HEK293T (cell line): ENCODE data around the gene ZBTB44.
A peak's percentile ranks its signal among the peaks of the same experiment; 100 is the strongest.

Source experiments
- CTCF ChIA-PET: fragments of 350-600 bp; formaldehyde crosslinking; extraction: SDS; loops from one replicate; lab custom pipeline; 2021; ENCODE audit warnings: antibody characterized with exemption, inconsistent platforms; lab: Yijun Ruan, JAX
- POLR2A ChIA-PET: fragments of 350-600 bp; formaldehyde crosslinking; extraction: SDS; loops from one replicate; lab custom pipeline; 2020; ENCODE audit warnings: antibody characterized with exemption, inconsistent platforms; lab: Yijun Ruan, JAX
- DNase-seq: peaks from one replicate; pipeline ENCODE4 v3.0.0; 2012; ENCODE audit warnings: mixed read lengths; ENCODE audit errors: extremely low spot score
- ARNT ChIP-seq: fragments of 450-650 bp; IDR thresholded peaks from 2 replicates; pipeline ENCODE4 v1.6.1; 2017; ENCODE audit warnings: mild to moderate bottlenecking
- BHLHE40 ChIP-seq: fragments of 450-650 bp; IDR thresholded peaks from 2 replicates; pipeline ENCODE4 v1.6.1; 2016; ENCODE audit warnings: mild to moderate bottlenecking, moderate library complexity, borderline replicate concordance
- CTBP1 ChIP-seq: fragments of 450-650 bp; IDR thresholded peaks from 2 replicates; pipeline ENCODE4 v1.6.1; 2016; ENCODE audit warnings: borderline replicate concordance
- ELF4 ChIP-seq: fragments of 450-650 bp; IDR thresholded peaks from 2 replicates; pipeline ENCODE4 v1.6.1; 2017; ENCODE audit warnings: antibody characterized with exemption
- FOXA1 ChIP-seq: fragments of 450-650 bp; IDR thresholded peaks from 2 replicates; pipeline ENCODE4 v1.6.1; 2016; ENCODE audit warnings: mild to moderate bottlenecking
- FOXK2 ChIP-seq: fragments of 450-650 bp; IDR thresholded peaks from 2 replicates; pipeline ENCODE4 v1.6.1; 2016; ENCODE audit warnings: mild to moderate bottlenecking
- FOXM1 ChIP-seq: fragments of 450-650 bp; IDR thresholded peaks from 2 replicates; pipeline ENCODE4 v1.6.1; 2017; ENCODE audit warnings: mild to moderate bottlenecking, borderline replicate concordance
- HDGF ChIP-seq: fragments of 450-650 bp; IDR thresholded peaks from 2 replicates; pipeline ENCODE4 v1.6.1; 2017; ENCODE audit warnings: antibody characterized with exemption, borderline replicate concordance
- L3MBTL2 ChIP-seq: fragments of 450-650 bp; conservative IDR thresholded peaks from 2 replicates; pipeline ENCODE4 v1.6.1; 2016; ENCODE audit warnings: mild to moderate bottlenecking
- LEF1 ChIP-seq: fragments of 450-650 bp; IDR thresholded peaks from 2 replicates; pipeline ENCODE4 v1.6.1; 2017; ENCODE audit warnings: mild to moderate bottlenecking, borderline replicate concordance
- NFRKB ChIP-seq: fragments of 450-650 bp; IDR thresholded peaks from 2 replicates; pipeline ENCODE4 v1.6.1; 2016; ENCODE audit warnings: mild to moderate bottlenecking, moderate library complexity
- SP1 ChIP-seq: fragments of 450-650 bp; IDR thresholded peaks from 2 replicates; pipeline ENCODE4 v1.6.1; 2017
- SUZ12 ChIP-seq: fragments of 450-650 bp; IDR thresholded peaks from 2 replicates; pipeline ENCODE4 v1.6.1; 2016; ENCODE audit warnings: mild to moderate bottlenecking
- TARDBP ChIP-seq: fragments of 450-650 bp; IDR thresholded peaks from 2 replicates; pipeline ENCODE4 v1.6.1; 2016
- ZNF384 ChIP-seq: fragments of 450-650 bp; IDR thresholded peaks from 2 replicates; pipeline ENCODE4 v1.6.1; 2016
- TF ChIP-seq, protein P1 (sequence below): fragments of 450-650 bp; IDR thresholded peaks from 2 replicates; pipeline ENCODE4 v1.6.1; 2016

The ZBTB44 gene

DNA sequence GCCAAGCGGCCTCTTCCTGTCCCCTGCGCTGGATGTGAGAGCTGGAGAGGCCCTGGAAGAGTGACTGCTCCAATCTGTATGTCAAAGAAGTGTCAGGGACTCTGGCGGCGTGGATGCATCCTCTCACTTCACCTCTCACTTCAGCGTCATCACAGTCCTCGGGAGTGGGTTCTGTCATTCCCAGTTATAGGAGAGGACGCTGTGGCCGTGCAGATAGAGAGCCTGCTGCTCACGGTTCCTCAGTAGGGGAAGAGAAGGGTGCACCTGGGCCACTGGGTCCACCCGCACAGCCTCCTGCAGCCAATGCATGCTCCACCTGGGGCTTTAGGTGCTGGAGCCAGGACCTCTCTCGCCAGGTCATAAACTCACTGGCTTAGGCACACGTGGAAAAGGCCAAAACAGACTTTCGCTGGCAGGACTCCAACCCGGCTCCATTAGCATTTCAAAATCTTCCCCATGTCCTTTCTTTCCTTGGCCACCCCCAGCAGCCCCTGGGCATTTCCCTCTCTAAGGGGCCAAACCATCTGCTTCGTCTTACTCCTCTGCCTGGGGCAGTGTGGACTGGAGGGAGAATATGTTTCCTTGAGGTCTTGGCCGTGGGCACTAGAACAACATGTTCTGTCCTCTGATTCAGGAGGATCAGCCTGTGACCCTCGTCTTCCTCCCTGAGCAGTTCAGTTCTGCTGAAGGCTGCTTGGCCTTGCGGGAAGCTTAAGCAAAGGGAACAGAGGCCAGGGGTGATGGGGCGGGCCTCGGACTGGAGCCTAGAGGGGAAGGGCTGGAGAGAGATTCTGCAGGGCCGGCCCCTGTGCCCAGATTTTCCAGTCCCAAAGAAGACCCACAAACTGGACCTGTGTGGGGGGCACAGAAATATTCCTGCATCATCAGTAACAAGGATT lies 97.3 kb downstream of the ZBTB44 start:
- ChIA-PET POLR2A (no interaction called here), CTCF (interaction anchor here (0.6 kb wide), 1 partner anchor 80 kb away, joined by 4 read pairs; no protein-coding TSS in a partner anchor)
- no peak for TF ChIP-seq ZNF384
- TF ChIP-seq FOXA1: no peak
- no peak for TF ChIP-seq FOXM1
- no peak for TF ChIP-seq LEF1
- no peak for TF ChIP-seq SUZ12
- no peak for TF ChIP-seq BHLHE40
- no peak for TF ChIP-seq FOXK2
- TF ChIP-seq, protein P1, sequence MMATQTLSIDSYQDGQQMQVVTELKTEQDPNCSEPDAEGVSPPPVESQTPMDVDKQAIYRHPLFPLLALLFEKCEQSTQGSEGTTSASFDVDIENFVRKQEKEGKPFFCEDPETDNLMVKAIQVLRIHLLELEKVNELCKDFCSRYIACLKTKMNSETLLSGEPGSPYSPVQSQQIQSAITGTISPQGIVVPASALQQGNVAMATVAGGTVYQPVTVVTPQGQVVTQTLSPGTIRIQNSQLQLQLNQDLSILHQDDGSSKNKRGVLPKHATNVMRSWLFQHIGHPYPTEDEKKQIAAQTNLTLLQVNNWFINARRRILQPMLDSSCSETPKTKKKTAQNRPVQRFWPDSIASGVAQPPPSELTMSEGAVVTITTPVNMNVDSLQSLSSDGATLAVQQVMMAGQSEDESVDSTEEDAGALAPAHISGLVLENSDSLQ: no peak
- TF ChIP-seq ELF4: no peak
- DNase-seq: no peak

DNA sequence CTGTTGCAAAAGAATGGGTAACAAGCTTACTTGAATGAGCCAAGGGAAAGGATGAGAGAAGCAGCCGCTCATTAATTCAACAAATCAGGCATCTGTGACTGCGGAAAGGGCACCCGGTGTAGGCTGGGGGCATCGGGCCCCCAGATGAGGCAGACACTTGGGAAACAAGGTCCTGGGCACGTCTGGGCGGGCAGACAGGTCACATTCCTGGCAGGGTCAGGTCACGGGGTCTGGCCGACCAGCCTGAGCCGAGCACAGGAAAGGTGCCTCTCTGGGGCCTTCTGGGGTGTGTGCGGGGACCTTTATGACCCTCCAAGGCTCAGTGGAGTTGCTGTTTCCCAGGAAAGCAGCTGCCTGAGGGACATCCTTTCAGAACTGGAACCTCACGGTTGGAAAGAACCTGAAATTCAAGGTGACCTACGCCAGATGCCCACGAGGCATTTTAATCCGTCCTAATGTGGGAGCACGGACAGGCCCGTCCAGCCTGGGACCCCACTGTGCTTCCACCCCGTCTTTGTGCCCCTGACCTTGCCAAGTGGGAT lies 98.1 kb downstream of the ZBTB44 start:
- ChIA-PET CTCF (interaction anchor here (0.6 kb wide), 1 partner anchor 81 kb away, joined by 4 read pairs; no protein-coding TSS in a partner anchor), POLR2A (no interaction called here)
- TF ChIP-seq CTBP1 (no peak), ELF4 (no peak), FOXM1 (no peak)
- no peak for DNase-seq

DNA sequence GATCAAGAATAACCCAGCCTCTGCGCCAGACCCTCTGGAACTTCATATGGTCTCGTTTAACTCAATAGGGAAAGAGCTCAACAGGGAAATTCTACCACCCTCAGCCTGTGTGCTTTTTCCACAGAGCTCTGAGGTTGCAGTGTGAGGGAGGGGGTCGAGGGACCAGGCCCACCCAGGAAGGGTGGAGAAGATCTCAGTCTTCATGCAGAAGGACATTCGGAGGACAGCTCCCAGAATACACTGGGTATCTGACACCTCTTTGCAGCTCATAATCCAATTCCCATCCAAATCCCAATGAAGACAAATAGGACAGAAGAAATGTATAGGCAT lies 98.5 kb downstream of the ZBTB44 start:
- ChIA-PET POLR2A (no interaction called here), CTCF (no interaction called here)
- no peak for TF ChIP-seq FOXM1
- TF ChIP-seq NFRKB: no peak
- no peak for DNase-seq

DNA sequence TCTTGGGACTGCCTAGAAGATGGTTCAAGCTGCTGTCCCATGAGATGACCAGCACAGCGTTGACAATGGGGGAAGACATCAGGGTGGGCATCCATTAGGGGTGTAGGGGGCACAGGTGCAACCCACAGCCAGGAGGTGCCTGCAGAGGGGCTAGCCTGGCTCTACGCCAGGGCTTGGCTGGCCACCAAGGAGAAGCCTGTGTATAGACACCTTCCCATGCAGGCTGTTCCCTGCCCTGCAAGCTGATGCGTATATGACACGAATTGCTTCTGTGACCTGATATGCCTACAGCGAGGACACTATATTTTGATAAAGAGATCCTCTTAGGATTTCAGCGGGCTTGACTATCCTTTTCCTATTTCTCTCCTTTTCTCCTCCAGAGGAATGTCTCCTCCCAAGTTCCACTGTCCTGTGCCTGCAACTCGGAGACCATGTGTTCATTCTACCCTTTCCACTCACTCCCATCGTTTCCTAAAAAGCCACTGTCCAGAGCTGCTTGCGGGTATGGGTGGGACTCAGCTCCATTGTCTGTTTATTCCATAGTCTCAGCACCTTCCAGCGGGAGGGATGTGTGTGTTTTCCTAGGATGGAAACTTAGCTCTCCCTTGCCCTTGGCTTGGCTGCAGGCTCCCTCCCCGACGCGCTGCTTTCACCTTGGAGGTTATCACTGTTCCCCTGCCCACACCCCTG lies 99.0 kb downstream of the ZBTB44 start:
- DNase-seq: no peak
- POLR2A ChIA-PET: no interaction called here
- CTCF ChIA-PET: no interaction called here
- TF ChIP-seq BHLHE40 (no peak), ELF4 (no peak)

DNA sequence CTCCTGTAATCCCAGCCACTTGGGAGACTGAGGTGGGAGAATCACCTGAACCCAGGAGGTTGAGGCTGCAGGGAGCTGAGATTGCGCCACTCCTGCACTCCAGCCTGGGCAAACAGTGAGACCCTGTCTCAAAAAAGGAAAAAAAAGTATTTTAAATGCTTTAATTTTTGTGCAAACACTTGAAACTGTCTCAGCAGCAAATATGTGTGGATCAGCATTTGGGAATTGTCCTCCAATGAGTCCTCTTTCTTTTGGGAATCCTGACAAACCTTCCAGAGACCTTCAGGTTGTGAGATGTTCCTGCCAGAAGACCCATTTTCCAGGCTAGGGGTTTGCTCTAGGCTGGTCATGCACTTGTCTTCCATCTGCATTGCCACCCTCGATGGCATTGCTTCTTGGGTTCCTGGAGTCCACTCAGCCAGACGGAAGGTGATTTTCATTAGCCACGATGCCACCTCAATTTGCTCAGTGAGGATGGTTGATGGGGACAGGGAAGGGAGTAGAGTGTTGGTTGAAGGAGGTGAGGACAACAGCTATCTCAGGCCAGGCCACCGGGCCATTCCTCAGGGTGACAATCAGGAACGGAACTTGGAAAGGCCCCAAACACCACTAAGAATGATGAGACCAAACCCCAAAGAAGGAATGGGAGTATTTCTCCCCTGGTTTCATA lies 99.7 kb downstream of the ZBTB44 start:
- DNase-seq: no peak
- TF ChIP-seq L3MBTL2 (no peak), ELF4 (no peak), HDGF (no peak)
- ChIA-PET CTCF (interaction anchor here (0.6 kb wide), 1 partner anchor 702 kb away, joined by 3 read pairs; the partner anchor contains the start of gene SNX19), POLR2A (no interaction called here)

DNA sequence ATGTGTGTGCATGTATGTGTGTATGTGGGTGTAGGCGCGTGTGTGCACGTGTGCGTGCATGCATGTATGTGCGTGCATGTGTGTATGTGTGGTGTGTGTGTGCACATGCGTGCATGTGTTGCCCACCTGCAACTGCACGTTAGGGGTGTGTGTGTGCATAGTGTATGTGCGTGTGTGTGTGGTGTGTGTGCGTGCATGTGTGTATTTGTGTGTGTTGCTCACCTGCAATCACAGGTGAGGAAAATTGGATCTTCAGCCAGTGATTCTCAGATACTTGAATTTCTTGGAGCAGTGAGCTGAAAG lies 100.8 kb downstream of the ZBTB44 start:
- DNase-seq: no peak
- POLR2A ChIA-PET: no interaction called here

DNA sequence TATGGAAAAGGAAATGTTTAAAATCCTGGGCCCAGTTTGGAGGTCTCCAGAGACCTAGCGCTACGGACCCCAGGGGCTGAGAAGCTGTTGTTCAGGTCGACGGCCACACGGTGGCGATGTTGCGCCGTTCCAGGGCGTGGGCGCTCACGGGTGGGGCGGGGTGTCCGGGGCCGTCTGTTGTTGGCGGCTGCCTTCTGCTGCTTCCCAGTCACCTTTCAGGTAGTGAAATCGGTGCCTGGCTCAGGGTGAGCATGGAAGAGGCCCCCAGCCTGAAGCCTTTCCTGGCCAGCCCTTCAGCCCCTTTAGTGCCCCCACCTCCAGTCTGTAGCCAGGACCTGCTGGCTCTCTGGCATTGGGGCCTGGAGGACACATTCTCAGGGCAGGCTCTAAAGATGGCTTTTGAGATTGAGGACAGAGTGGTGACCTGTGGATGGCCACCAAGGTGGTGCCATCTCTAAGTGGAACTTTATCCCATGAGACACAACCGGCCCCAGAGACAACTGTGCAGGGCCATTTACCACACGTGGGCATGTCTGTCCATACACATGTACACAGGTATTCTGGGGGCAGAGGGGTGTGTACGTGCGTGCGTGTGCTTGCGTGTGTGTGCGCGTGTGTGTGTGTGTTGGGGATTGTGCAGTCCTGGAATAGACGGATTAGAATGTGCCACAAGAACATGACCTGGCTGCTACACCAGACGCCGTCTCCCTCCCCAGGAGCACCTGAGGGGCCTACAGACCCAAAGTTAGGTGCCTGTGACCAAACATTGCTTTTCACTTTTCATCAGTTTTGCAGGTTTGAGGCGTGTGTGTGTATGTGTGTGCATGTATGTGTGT lies 101.4 kb downstream of the ZBTB44 start:
- TF ChIP-seq CTBP1 (no peak), FOXK2 (no peak), FOXA1 (no peak), BHLHE40 (no peak), ARNT (no peak), NFRKB (no peak), TARDBP (no peak), ZNF384 (no peak), ELF4 (no peak)
- DNase-seq: peak; percentile 88
- POLR2A ChIA-PET: no interaction called here
- CTCF ChIA-PET: interaction anchor here (0.5 to 1.2 kb wide), 9 partner anchors 62 to 1546 kb away, joined by 3 to 6 read pairs (median 3); partner anchors contain the start of gene ADAMTS8

More for the DNA sequence above, 100.8 kb downstream of the ZBTB44 start:
- TF ChIP-seq CTBP1: no peak
- no peak for TF ChIP-seq SP1
- CTCF ChIA-PET: no interaction called here
